Neural progenitor cell (in vitro differentiated cells): ENCODE measurements around the gene PIP4P1.

ENCODE experiments used
- CTCF ChIP-seq: fragments of 200-600 bp; sonication (generic); IDR thresholded peaks from 2 replicates; pipeline ENCODE4 v1.5.1; 2017; ENCODE audit warnings: antibody characterized with exemption, mild to moderate bottlenecking
- EZH2 ChIP-seq: fragments of 200-600 bp; sonication (generic); IDR thresholded peaks from 2 replicates; pipeline ENCODE4 v1.6.1; 2017; ENCODE audit warnings: antibody characterized with exemption, mild to moderate bottlenecking, moderate library complexity
- EZH2phosphoT487 ChIP-seq: fragments of 200-600 bp; sonication (generic); IDR thresholded peaks from 2 replicates; pipeline ENCODE4 v1.6.1; 2017; ENCODE audit warnings: antibody characterized with exemption

DNA sequence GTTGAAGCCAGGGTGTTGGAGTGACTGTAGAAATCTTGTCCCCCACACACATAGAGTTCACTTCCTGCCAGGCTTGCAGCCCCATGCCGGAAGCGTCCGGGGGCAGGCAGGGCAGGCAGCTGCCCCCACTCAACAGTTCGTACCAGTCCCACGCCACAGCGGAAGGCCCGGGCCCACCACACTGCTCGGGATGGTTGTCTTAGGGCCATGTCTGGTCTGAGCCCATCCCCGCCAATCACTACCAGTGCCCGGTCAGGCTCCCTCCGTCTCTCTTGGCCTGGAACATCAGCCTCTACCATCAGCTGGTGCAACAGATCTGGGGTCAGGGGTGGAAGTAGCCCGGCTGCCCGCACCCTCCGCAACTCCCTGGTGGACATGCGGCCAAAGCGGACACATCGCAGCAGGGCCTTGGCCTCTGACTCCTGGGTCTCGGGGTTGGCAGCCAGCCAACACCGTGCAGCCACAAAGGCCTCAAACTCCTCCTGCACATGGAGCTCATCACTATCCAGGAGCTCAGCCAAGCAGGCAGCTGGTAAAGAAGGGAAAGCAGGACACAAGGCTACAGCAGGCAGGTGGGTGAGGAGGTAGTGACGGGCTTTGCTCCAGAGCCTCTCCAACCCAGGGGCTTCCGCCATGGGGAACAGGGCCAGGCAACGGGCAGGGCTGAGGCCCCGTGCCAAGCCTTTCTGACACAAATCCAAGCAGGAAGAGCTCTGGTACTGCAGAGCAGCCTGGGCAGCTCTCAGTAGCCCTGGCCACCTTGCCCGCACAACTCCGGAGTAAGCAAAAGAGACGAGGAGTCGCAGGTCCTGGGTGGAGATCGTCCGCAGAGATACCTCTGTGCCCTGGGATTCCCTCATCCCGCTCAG lies 31.2 kb downstream of the PIP4P1 start:
- TF ChIP-seq EZH2phosphoT487 (no peak), CTCF (no peak), EZH2 (no peak)
